Karpas-422 (cell line): ENCODE measurements around the gene FBRSL1. TPM values are rescaled to one million over a fixed set of nuclear protein-coding genes. Genes with fewer than 3 reads are reported as not detected.

Experiments used
- DNase-seq: peaks from one replicate; pipeline ENCODE4 v3.0.0-alpha.2; 2015
- H2AFZ ChIP-seq: fragments of 200-600 bp; sonication (generic); 2 replicates; pipeline ENCODE4 v1.6.1; 2014; ENCODE audit warnings: antibody characterized with exemption, low read length, mixed read lengths
- H3K27ac ChIP-seq: fragments of 200-600 bp; sonication (generic); 2 replicates; pipeline ENCODE4 v1.5.1; 2014; ENCODE audit warnings: mild to moderate bottlenecking, low read length, moderate library complexity
- H3K27me3 ChIP-seq: fragments of 200-600 bp; sonication (generic); 2 replicates; pipeline ENCODE4 v1.6.1; 2014; ENCODE audit warnings: low read length, mixed read lengths
- H3K36me3 ChIP-seq: fragments of 200-600 bp; sonication (generic); 2 replicates; pipeline ENCODE4 v1.6.1; 2014; ENCODE audit warnings: low read length, mixed read lengths; ENCODE audit not compliant: insufficient read depth
- H3K4me1 ChIP-seq: fragments of 200-600 bp; sonication (generic); 2 replicates; pipeline ENCODE4 v1.6.1; 2014; ENCODE audit warnings: mild to moderate bottlenecking, low read length, mixed read lengths
- H3K4me2 ChIP-seq: fragments of 200-600 bp; sonication (generic); 2 replicates; pipeline ENCODE4 v1.6.1; 2014; ENCODE audit warnings: low read length, low read depth, mild to moderate bottlenecking; ENCODE audit not compliant: poor library complexity, severe bottlenecking
- H3K4me3 ChIP-seq: fragments of 200-600 bp; sonication (generic); 2 replicates; pipeline ENCODE4 v1.5.1; 2014; ENCODE audit warnings: mild to moderate bottlenecking, antibody characterized with exemption, low read length, mixed read lengths
- H3K79me2 ChIP-seq: fragments of 200-600 bp; sonication (generic); 2 replicates; pipeline ENCODE4 v1.6.1; 2014; ENCODE audit warnings: mild to moderate bottlenecking, low read length, mixed read lengths
- H3K9ac ChIP-seq: fragments of 200-600 bp; sonication (generic); 2 replicates; pipeline ENCODE4 v1.6.0; 2014; ENCODE audit warnings: low read length
- H3K9me2 ChIP-seq: fragments of 200-600 bp; sonication (generic), shearing (Covaris generic); replicated peaks from 2 replicates; pipeline ENCODE4 v1.6.0; 2014; ENCODE audit warnings: mild to moderate bottlenecking, low read length, moderate library complexity; ENCODE audit not compliant: insufficient read depth
- H3K9me3 ChIP-seq: fragments of 300-700, 200-600 bp; sonication (generic); 2 replicates; pipeline ENCODE4 v1.6.1; 2014; ENCODE audit warnings: low read length, mixed read lengths
- H4K20me1 ChIP-seq: fragments of 200-600 bp; sonication (generic); 2 replicates; pipeline ENCODE4 v1.6.1; 2014; ENCODE audit warnings: mild to moderate bottlenecking, antibody characterized with exemption, low read length, low read depth; ENCODE audit not compliant: insufficient read depth
- total RNA-seq: library from RNA; depleted of rRNA; stranded (reverse); fragments of >200 nt; shearing (Covaris generic); gene quantifications from 2 replicates; pipeline ENCODE4 v1.2.3, GENCODE V29; 2014; ENCODE audit warnings: low replicate concordance

FBRSL1 gene
- total RNA-seq, 1 experiment from 2014 or later, result 4.0 TPM

GRCh38 chr12:132487311-132487741, 2.6 kb upstream of the FBRSL1 start:
- no peak overlapping the region for H3K4me3 ChIP-seq
- no peak overlapping the region for H3K9ac ChIP-seq
- no peaks in the 10 kb centered on the region for H3K27me3 ChIP-seq
- no peak overlapping the region for H3K4me2 ChIP-seq
- H2AFZ ChIP-seq, result no peak overlapping the region
- H3K27ac ChIP-seq, result no peak overlapping the region
- no peaks in the 10 kb centered on the region for H3K9me3 ChIP-seq
- H3K9me2 ChIP-seq, result no peaks in the 10 kb centered on the region
- DNase-seq, result no peak
- H3K4me1 ChIP-seq, result peaks cover 22% of the 10 kb centered on the region
- H3K36me3 ChIP-seq, result no peaks in the 10 kb centered on the region
- peaks cover 23% of the 10 kb centered on the region for H4K20me1 ChIP-seq
- H3K79me2 ChIP-seq, result peaks cover 17% of the 10 kb centered on the region

DNA sequence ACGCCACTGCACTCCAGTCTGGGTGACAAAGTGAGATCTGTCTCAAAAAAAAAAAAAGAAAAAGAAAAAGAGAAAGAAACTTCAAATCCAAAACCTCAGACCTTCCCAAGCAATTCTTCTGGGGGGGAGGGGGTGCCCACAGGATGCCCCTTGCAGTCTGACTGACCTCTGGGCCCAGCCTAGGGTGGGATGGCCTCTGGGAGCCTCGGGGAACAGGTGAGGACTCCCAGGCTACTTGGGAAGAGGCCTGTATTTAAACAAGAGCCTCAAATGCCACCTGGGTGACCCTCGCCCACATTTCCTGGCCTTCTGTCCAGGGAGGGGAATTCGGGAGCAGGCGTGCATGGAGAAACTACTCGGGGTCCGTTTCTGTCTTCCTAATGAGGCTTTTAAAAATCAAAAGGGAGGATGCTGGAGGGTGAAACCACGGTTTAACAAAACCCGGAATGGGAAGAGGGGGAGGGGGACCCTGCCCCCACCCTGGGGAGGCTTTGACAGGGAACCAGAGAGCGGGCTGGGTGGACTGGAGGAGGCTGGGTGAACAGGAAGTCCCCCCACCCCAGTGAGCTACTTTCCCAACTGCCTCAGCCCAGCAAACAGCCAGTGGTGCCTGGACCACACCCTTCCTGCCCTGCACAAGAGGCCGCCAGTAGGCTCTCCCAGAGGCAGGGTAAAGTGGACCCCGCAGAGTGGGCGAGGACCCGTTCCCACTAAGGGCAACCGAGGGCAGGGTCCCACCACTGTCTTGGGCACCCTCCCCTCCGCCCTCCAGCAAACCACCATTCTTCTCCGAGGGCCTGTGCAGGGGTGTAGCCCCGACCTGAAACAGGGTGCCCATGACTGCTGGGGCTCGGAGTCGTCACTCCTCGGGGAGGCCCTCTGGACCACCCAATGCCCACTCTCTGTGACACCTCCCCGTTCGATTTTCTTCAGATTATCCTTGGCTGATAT, 1.5 kb upstream of the FBRSL1 start:
- no peaks in the 10 kb centered on the region for H3K9me3 ChIP-seq
- DNase-seq, result no peak
- H3K79me2 ChIP-seq, result peaks cover 20% of the 10 kb centered on the region
- no peak overlapping the region for H2AFZ ChIP-seq
- no peak overlapping the region for H3K9ac ChIP-seq
- H4K20me1 ChIP-seq, result peaks cover 34% of the 10 kb centered on the region
- no peak overlapping the region for H3K4me3 ChIP-seq
- peaks cover 22% of the 10 kb centered on the region for H3K4me1 ChIP-seq
- H3K27ac ChIP-seq, result no peak overlapping the region
- no peaks in the 10 kb centered on the region for H3K9me2 ChIP-seq
- no peak overlapping the region for H3K4me2 ChIP-seq
- no peaks in the 10 kb centered on the region for H3K36me3 ChIP-seq
- H3K27me3 ChIP-seq, result no peaks in the 10 kb centered on the region

GRCh38 chr12:132489078-132489601, 811 bp upstream of the FBRSL1 start:
- H4K20me1 ChIP-seq, result peaks cover 41% of the 10 kb centered on the region
- no peak for DNase-seq
- no peaks in the 10 kb centered on the region for H3K36me3 ChIP-seq
- H3K4me2 ChIP-seq, result peak overlapping the region; percentile 63
- H3K4me1 ChIP-seq, result peaks cover 22% of the 10 kb centered on the region
- H3K27me3 ChIP-seq, result no peaks in the 10 kb centered on the region
- H3K9ac ChIP-seq, result peak overlapping the region; percentile 49; the same call in 1 of the 2 replicates
- H3K79me2 ChIP-seq, result peaks cover 22% of the 10 kb centered on the region
- no peaks in the 10 kb centered on the region for H3K9me2 ChIP-seq
- no peak overlapping the region for H2AFZ ChIP-seq
- peak overlapping the region; percentile 51; the same call in 1 of the 2 replicates for H3K4me3 ChIP-seq
- no peaks in the 10 kb centered on the region for H3K9me3 ChIP-seq
- no peak overlapping the region for H3K27ac ChIP-seq

DNA sequence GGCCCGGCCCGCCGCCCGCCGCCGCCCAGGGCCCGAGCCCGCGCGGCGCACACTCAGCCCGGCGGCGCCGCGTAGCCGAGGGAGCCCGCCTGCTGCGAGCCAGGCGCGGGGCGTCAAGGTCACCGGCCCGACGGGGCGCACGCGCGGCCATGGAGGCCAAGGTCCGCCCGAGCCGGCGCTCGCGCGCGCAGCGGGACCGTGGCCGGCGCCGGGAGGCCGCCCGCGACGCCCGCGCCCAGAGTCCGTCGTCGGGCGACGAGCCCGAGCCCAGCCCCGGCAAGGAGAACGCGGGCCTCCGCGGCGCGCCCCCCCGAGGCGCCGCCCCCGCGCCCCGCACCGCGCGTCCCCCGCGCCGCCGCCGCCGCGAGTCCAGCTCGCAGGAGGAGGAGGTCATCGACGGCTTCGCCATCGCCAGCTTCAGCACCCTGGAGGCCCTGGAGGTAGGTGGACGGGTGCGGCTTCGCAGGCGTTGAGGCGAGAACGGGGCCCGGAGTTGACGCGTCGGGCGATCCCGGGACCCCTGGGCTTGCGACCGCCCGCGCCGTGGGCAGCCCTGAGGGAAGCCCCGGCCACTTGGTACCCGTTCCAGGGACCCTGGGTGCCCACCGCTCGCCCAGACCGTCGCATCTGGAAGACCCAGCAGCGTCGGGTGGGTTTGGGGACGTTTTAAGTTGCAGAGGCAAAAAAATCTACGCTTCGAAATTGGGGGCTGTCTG, 629 bp downstream of the FBRSL1 start:
- Histone ChIP-seq H3K79me2 (peaks cover 25% of the 10 kb centered on the region), H3K9me3 (no peaks in the 10 kb centered on the region), H3K36me3 (no peaks in the 10 kb centered on the region), H2AFZ (no peak overlapping the region), H3K9ac (peak overlapping the region; percentile 68), H3K9me2 (no peaks in the 10 kb centered on the region), H3K27ac (no peak overlapping the region), H3K4me2 (peak overlapping the region; percentile 88), H3K27me3 (no peaks in the 10 kb centered on the region), H3K4me1 (peaks cover 22% of the 10 kb centered on the region), H4K20me1 (peaks cover 56% of the 10 kb centered on the region), H3K4me3 (peak overlapping the region; percentile 75)
- peak; percentile 49 for DNase-seq

DNA sequence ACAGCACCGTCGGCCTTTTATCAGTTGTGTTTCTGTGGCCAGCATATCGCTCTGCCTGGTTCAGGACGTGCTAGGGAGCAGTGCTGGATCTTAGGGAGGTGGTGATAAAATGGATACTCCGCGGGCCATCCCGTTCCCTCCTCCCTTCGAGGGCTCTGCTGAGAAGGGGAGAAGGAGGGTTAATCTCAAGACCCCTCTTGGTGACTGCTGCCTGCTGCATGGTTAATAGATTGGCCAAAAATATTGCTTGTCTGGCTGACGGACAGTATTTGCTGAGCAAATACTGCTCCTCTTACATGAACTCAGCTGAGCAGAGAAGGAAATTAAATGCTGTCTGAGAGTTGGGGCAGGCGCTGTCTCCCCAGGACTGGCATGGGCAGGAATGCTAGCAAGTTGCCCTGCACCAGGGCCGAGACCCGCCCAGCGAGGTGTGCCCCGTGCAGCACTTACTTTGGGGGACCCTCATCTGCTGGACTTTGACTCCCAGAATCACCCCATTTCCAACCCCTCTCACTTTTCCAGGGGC, 1.2 kb downstream of the FBRSL1 start:
- peaks cover 62% of the 10 kb centered on the region for H4K20me1 ChIP-seq
- no peak overlapping the region for H3K27ac ChIP-seq
- peak overlapping the region; percentile 88 for H3K4me2 ChIP-seq
- H3K27me3 ChIP-seq, result no peaks in the 10 kb centered on the region
- H3K9me2 ChIP-seq, result no peaks in the 10 kb centered on the region
- no peak for DNase-seq
- peak overlapping the region; percentile 75 for H3K4me3 ChIP-seq
- H2AFZ ChIP-seq, result no peak overlapping the region
- no peaks in the 10 kb centered on the region for H3K36me3 ChIP-seq
- H3K9me3 ChIP-seq, result no peaks in the 10 kb centered on the region
- peaks cover 25% of the 10 kb centered on the region for H3K79me2 ChIP-seq
- H3K9ac ChIP-seq, result peak overlapping the region; percentile 68
- peaks cover 22% of the 10 kb centered on the region for H3K4me1 ChIP-seq

- H3K4me2 ChIP-seq, result peak overlapping the region; percentile 88
- H3K27ac ChIP-seq, result no peak overlapping the region
- H2AFZ ChIP-seq, result no peak overlapping the region
- H3K9me2 ChIP-seq, result no peaks in the 10 kb centered on the region
- no peaks in the 10 kb centered on the region for H3K9me3 ChIP-seq
- peaks cover 25% of the 10 kb centered on the region for H3K79me2 ChIP-seq
- H3K9ac ChIP-seq, result peak overlapping the region; percentile 68
- H3K4me1 ChIP-seq, result peaks cover 22% of the 10 kb centered on the region
- no peak for DNase-seq
- peaks cover 69% of the 10 kb centered on the region for H4K20me1 ChIP-seq
- peak overlapping the region; percentile 75; the same call in 1 of the 2 replicates for H3K4me3 ChIP-seq
- no peaks in the 10 kb centered on the region for H3K36me3 ChIP-seq
- H3K27me3 ChIP-seq, result no peaks in the 10 kb centered on the region
Observed at GRCh38 chr12:132491761-132492378, 1.9 kb downstream of the FBRSL1 start.

- peaks cover 25% of the 10 kb centered on the region for H3K79me2 ChIP-seq
Observed at GRCh38 chr12:132492522-132492921, 2.6 kb downstream of the FBRSL1 start.

More at GRCh38 chr12:132492522-132492921, 2.6 kb downstream of the FBRSL1 start:
- H3K9me3 ChIP-seq, result no peaks in the 10 kb centered on the region
- no peak overlapping the region for H3K4me3 ChIP-seq
- H3K27me3 ChIP-seq, result no peaks in the 10 kb centered on the region
- H3K27ac ChIP-seq, result no peak overlapping the region
- no peaks in the 10 kb centered on the region for H3K36me3 ChIP-seq
- peaks cover 24% of the 10 kb centered on the region for H3K4me1 ChIP-seq
- peaks cover 75% of the 10 kb centered on the region for H4K20me1 ChIP-seq
- no peak overlapping the region for H3K9ac ChIP-seq
- H2AFZ ChIP-seq, result no peak overlapping the region
- H3K9me2 ChIP-seq, result no peaks in the 10 kb centered on the region
- no peak overlapping the region for H3K4me2 ChIP-seq
- no peak for DNase-seq
